ENCODE data around the gene PPP1R1C.

Gene PPP1R1C

GRCh38 chr2:182110347-182110746 lies 124.7 kb downstream of the PPP1R1C start:
- H3K9me3 Mint-ChIP-seq, result no peaks in the 10 kb centered on the region
- DNase-seq (ENCODE audit: low spot score in 2 of 2) (no peak), ATAC-seq (ENCODE audit: low read depth) (no peak)
- no peaks in the 10 kb centered on the region for H3K4me1 Mint-ChIP-seq
- H3K27ac Mint-ChIP-seq, result no peak overlapping the region
- no peak overlapping the region for H3K4me3 Mint-ChIP-seq
- H3K36me3 Mint-ChIP-seq, result no peaks in the 10 kb centered on the region
- H3K27me3 Mint-ChIP-seq, result peaks cover 1% of the 10 kb centered on the region

GRCh38 chr2:182113334-182113733 lies 127.7 kb downstream of the PPP1R1C start:
- DNase-seq (ENCODE audit: low spot score in 2 of 2) (no peak), ATAC-seq (ENCODE audit: low read depth) (no peak)
- H3K27ac Mint-ChIP-seq, result no peak overlapping the region
- peaks cover 1% of the 10 kb centered on the region for H3K27me3 Mint-ChIP-seq
- H3K4me1 Mint-ChIP-seq, result no peaks in the 10 kb centered on the region
- no peaks in the 10 kb centered on the region for H3K36me3 Mint-ChIP-seq
- no peak overlapping the region for H3K4me3 Mint-ChIP-seq
- no peaks in the 10 kb centered on the region for H3K9me3 Mint-ChIP-seq

DNA sequence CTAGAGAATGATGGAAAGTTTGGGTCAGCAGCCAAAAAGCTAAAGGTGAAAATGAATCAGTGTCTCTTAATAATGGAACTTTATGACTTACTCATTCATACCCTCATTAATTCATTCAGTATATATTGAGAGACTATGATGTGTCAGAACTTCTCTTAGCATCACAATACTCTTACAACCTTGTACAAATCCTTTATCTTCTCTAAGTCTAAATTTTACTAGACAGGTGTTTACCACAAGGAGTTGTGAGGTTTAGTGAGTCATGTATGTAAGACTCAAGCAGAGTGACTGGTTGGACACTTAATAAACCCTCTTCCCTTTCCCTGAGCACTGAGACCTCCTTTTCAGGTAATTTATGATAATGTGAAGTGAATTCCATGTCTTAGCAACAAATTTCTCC lies 129.6 kb downstream of the PPP1R1C start:
- ATAC-seq (ENCODE audit: low read depth), result no peak
- no peak overlapping the region for H3K4me3 Mint-ChIP-seq
- H3K36me3 Mint-ChIP-seq, result no peaks in the 10 kb centered on the region
- H3K27me3 Mint-ChIP-seq, result peaks cover 1% of the 10 kb centered on the region
- H3K27ac Mint-ChIP-seq, result no peak overlapping the region
- DNase-seq (ENCODE audit: low spot score in 2 of 2), result no peak
- no peaks in the 10 kb centered on the region for H3K9me3 Mint-ChIP-seq
- H3K4me1 Mint-ChIP-seq, result no peaks in the 10 kb centered on the region

- DNase-seq (ENCODE audit: low spot score in 2 of 2) (no peak), ATAC-seq (ENCODE audit: low read depth) (no peak)
- H3K27me3 Mint-ChIP-seq, result peaks cover 1% of the 10 kb centered on the region
- H3K27ac Mint-ChIP-seq, result no peak overlapping the region
- no peak overlapping the region for H3K4me3 Mint-ChIP-seq
- H3K4me1 Mint-ChIP-seq, result no peaks in the 10 kb centered on the region
- H3K9me3 Mint-ChIP-seq, result no peaks in the 10 kb centered on the region
- no peaks in the 10 kb centered on the region for H3K36me3 Mint-ChIP-seq
Measured at GRCh38 chr2:182116774-182117173, 131.1 kb downstream of the PPP1R1C start.

- H3K4me3 Mint-ChIP-seq, result no peak overlapping the region
- no peaks in the 10 kb centered on the region for H3K36me3 Mint-ChIP-seq
- H3K9me3 Mint-ChIP-seq, result no peaks in the 10 kb centered on the region
- H3K4me1 Mint-ChIP-seq, result no peaks in the 10 kb centered on the region
- ATAC-seq (ENCODE audit: low read depth) (no peak), DNase-seq (ENCODE audit: low spot score in 2 of 2) (no peak)
- H3K27ac Mint-ChIP-seq, result no peak overlapping the region
- H3K27me3 Mint-ChIP-seq, result peaks cover 1% of the 10 kb centered on the region
Measured at GRCh38 chr2:182117196-182117595, 131.5 kb downstream of the PPP1R1C start.

DNA sequence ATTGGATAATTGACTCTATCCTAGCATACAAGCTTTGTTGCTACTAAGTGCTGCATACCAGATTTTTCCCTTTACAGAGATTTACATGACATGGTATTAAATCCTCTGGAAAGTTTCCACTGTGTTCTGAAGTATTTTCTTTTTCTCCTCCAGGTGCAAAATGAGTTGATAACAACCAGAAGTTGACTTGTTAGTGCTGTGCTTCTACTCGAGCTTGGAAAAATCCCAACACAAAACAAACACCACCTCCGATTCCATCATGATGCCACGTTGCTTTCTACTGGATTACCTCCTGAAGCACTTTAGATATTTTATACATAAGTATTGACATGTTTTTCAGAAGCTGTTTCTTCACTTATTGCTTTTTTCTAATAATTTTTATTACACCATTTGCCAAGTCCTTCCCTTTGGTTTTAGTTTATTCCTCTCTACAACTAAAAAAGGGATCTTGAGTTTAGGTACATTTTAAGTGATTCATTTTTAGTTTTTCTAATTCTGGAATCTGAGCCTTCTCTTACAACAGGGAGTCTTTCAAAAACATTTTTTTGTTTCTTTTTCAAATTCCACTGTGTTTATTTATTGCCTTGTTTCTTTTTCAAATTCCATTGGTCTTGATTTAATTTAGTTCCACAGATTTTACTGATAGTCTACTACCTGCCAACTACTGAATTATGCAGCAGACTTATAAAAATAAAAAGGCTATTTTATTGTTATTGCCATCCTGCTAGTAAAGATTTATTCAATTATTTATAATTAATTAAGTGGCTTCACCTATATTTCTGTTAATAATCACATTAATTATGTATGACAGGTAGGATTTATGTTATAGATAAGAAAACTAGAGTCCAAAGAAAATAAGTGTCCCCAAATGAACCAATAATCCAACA lies 143.4 kb downstream of the PPP1R1C start:
- no peaks in the 10 kb centered on the region for H3K9me3 Mint-ChIP-seq
- H3K27ac Mint-ChIP-seq, result no peak overlapping the region
- no peak overlapping the region for H3K4me3 Mint-ChIP-seq
- no peaks in the 10 kb centered on the region for H3K4me1 Mint-ChIP-seq
- ATAC-seq (ENCODE audit: low read depth) (no peak), DNase-seq (ENCODE audit: low spot score in 2 of 2) (no peak)
- no peaks in the 10 kb centered on the region for H3K27me3 Mint-ChIP-seq
- H3K36me3 Mint-ChIP-seq, result no peaks in the 10 kb centered on the region

GRCh38 chr2:182132605-182133004 lies 147.0 kb downstream of the PPP1R1C start:
- peaks cover 1% of the 10 kb centered on the region for H3K27me3 Mint-ChIP-seq
- no peak overlapping the region for H3K4me3 Mint-ChIP-seq
- H3K9me3 Mint-ChIP-seq, result no peaks in the 10 kb centered on the region
- ATAC-seq (ENCODE audit: low read depth), result no peak
- no peaks in the 10 kb centered on the region for H3K4me1 Mint-ChIP-seq
- H3K27ac Mint-ChIP-seq, result no peak overlapping the region
- no peaks in the 10 kb centered on the region for H3K36me3 Mint-ChIP-seq
- DNase-seq (ENCODE audit: low spot score in 2 of 2), result no peak

DNA sequence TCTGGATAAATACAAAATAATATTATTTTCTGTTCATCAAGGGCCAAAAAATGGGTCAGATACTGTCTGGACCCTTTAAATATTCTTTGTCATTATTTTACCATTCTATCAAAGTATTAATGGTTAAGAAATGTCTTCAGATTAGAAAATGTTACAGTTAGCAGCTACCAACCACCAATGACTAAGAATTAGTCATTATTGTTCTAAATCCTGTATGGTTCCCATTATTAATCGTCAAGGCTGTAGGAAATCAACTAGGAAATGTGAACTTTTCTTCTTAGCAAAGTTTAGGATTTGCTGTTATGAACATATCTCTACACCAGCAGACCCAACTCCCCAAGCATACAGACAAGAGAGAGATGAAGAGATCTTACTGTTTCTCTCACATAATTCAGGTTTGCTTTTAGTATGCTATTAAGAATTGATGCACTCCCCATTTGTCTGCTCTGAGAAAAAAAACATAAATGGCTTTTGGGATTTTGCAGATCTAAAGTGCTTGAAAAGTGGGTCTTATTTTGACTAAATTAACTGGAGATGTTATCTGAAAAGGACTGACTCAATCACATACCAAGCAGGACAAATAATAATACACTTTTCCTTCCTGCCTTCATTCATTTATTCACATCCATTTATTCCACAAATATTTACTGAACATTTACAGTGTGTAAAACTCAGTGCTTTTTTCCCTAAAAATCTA lies 147.7 kb downstream of the PPP1R1C start:
- H3K27me3 Mint-ChIP-seq, result peaks cover 2% of the 10 kb centered on the region
- H3K9me3 Mint-ChIP-seq, result no peaks in the 10 kb centered on the region
- no peaks in the 10 kb centered on the region for H3K36me3 Mint-ChIP-seq
- ATAC-seq (ENCODE audit: low read depth) (no peak), DNase-seq (ENCODE audit: low spot score in 2 of 2) (no peak)
- no peak overlapping the region for H3K27ac Mint-ChIP-seq
- H3K4me3 Mint-ChIP-seq, result no peak overlapping the region
- H3K4me1 Mint-ChIP-seq, result no peaks in the 10 kb centered on the region

DNA sequence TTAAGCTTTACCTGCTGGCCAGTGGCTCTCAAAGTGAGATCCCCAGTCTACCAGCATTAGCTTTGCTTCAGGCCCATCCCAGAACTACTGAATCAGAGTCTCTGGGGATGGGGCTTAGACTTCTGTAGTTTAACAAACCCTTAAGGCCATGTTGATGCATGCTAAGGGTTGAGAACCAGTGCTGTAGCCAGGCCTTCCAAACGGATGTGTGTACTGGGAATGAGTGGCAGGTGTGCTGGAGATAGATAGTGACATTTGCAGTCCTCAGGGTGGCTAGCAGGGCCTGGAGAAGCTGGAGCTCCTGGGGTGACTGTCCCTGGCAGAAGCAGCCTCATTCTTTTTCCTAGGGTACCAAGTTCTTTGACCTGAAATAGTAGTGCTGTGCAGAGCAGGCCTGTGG lies 148.5 kb downstream of the PPP1R1C start:
- H3K4me1 Mint-ChIP-seq, result no peaks in the 10 kb centered on the region
- H3K9me3 Mint-ChIP-seq, result no peaks in the 10 kb centered on the region
- no peak overlapping the region for H3K27ac Mint-ChIP-seq
- ATAC-seq (ENCODE audit: low read depth) (no peak), DNase-seq (ENCODE audit: low spot score in 2 of 2) (no peak)
- peaks cover 2% of the 10 kb centered on the region for H3K27me3 Mint-ChIP-seq
- no peaks in the 10 kb centered on the region for H3K36me3 Mint-ChIP-seq
- no peak overlapping the region for H3K4me3 Mint-ChIP-seq

GRCh38 chr2:182142062-182142461 lies 156.4 kb downstream of the PPP1R1C start:
- peaks cover 2% of the 10 kb centered on the region for H3K27me3 Mint-ChIP-seq
- no peak overlapping the region for H3K4me3 Mint-ChIP-seq
- no peak for ATAC-seq (ENCODE audit: low read depth)
- no peaks in the 10 kb centered on the region for H3K4me1 Mint-ChIP-seq
- H3K9me3 Mint-ChIP-seq, result no peaks in the 10 kb centered on the region
- H3K27ac Mint-ChIP-seq, result no peak overlapping the region
- no peak for DNase-seq (ENCODE audit: low spot score in 2 of 2)
- no peaks in the 10 kb centered on the region for H3K36me3 Mint-ChIP-seq

DNA sequence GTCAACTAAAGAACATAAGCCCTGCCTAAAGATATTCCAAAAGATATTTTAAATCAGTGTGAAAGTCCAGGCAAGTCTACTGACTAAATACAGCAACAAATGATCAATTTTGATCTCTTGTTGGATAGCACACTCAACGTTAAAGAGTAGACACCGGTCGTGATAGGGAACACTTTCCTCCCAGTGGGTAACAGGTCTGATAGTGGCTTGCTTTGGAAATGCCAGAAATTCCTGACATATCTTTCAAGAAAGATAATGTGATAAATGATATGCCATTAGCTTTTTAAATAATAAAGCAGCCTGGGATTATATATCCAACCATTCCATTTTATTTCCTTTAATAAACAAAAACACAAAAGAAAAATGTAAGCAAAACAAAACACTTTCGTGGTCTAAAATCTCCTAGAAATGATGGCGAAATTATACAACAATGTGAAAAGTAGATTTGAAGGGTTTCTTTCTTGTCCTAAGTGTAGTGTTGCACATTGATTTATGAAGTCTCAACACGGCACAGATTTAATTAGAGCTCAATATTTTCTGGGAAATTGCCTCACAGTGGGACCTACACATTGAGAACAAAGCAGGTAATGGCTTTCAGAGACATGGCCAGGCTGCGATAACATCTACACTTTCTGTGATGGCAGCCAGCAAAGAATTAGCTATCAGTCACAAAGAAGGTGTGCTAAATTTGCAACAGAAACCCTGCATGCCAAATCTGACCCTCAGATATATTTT lies 158.6 kb downstream of the PPP1R1C start:
- DNase-seq (ENCODE audit: low spot score in 2 of 2) (no peak), ATAC-seq (ENCODE audit: low read depth) (no peak)
- Mint-ChIP-seq H3K4me1 (no peaks in the 10 kb centered on the region), H3K36me3 (no peaks in the 10 kb centered on the region), H3K9me3 (no peaks in the 10 kb centered on the region), H3K27me3 (no peaks in the 10 kb centered on the region), H3K27ac (no peak overlapping the region), H3K4me3 (no peak overlapping the region)

- Mint-ChIP-seq H3K36me3 (no peaks in the 10 kb centered on the region), H3K9me3 (no peaks in the 10 kb centered on the region), H3K4me1 (no peaks in the 10 kb centered on the region), H3K27me3 (no peaks in the 10 kb centered on the region), H3K4me3 (no peak overlapping the region), H3K27ac (no peak overlapping the region)
- ATAC-seq (ENCODE audit: low read depth), result no peak
- DNase-seq (ENCODE audit: low spot score in 2 of 2), result no peak
Measured at GRCh38 chr2:182144776-182145165, 159.1 kb downstream of the PPP1R1C start.

- no peaks in the 10 kb centered on the region for H3K27me3 Mint-ChIP-seq
- ATAC-seq (ENCODE audit: low read depth), result no peak
- no peaks in the 10 kb centered on the region for H3K4me1 Mint-ChIP-seq
- no peak overlapping the region for H3K27ac Mint-ChIP-seq
- no peak for DNase-seq (ENCODE audit: low spot score in 2 of 2)
- H3K4me3 Mint-ChIP-seq, result no peak overlapping the region
- H3K9me3 Mint-ChIP-seq, result no peaks in the 10 kb centered on the region
- H3K36me3 Mint-ChIP-seq, result no peaks in the 10 kb centered on the region
Measured at GRCh38 chr2:182148344-182148743, 162.7 kb downstream of the PPP1R1C start.

DNA sequence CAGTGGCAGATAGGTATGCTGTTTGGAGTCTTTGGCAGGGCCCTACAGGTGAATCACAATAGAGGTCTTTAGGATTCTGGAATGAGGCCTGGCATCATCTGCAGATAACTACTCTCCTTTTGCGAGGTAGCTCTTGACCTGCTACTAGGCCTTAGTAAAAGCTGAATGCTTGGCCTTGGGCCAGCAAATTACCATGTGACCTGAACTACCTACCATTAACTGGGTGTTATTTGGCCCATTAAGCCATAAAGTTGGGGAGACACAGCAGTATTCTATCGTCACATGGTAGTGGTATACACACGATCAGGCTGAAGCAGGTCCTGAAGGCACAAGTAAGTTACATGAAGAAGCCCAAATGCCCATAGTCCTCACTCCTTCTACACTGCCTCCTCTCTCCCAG lies 178.2 kb downstream of the PPP1R1C start:
- Mint-ChIP-seq H3K4me1 (no peaks in the 10 kb centered on the region), H3K9me3 (no peaks in the 10 kb centered on the region), H3K27me3 (no peaks in the 10 kb centered on the region), H3K4me3 (no peak overlapping the region), H3K36me3 (no peaks in the 10 kb centered on the region), H3K27ac (no peak overlapping the region)
- ATAC-seq (ENCODE audit: low read depth) (no peak), DNase-seq (ENCODE audit: low spot score in 2 of 2) (no peak)

All from memory B cell (primary cell).